Measurements from ENCODE around the gene MYO16.
"Not testable (repeated sequence)": the region's sequence is repeated elsewhere in the genome, so short reads cannot be mapped to it uniquely, and the experiment has no call there.

Gene MYO16

DNA sequence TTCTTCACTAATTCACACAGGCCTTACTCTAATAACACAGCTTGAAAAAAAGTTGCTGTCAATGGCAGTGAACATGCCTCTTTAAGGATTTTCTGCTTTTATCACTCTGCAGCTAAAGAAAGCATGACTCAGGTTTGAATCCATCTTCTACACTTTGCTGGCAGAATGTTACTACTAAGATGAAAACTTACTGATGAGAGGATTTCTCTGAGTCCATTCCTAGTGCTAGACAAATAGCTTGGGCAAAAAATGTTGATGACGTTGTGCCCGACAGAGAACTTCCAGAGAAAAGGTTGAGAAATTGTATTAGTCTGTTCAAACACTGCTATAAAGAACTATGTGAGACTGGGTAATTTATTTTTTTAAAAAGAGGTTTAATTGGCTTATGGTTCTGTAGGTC, 585.0 kb downstream of the MYO16 start:
- DNase-seq (ENCODE audit: low read depth): no peak
- H3K4me3 ChIP-seq (ENCODE audit: low read length): no peak overlapping the region
- TF ChIP-seq, protein P1, sequence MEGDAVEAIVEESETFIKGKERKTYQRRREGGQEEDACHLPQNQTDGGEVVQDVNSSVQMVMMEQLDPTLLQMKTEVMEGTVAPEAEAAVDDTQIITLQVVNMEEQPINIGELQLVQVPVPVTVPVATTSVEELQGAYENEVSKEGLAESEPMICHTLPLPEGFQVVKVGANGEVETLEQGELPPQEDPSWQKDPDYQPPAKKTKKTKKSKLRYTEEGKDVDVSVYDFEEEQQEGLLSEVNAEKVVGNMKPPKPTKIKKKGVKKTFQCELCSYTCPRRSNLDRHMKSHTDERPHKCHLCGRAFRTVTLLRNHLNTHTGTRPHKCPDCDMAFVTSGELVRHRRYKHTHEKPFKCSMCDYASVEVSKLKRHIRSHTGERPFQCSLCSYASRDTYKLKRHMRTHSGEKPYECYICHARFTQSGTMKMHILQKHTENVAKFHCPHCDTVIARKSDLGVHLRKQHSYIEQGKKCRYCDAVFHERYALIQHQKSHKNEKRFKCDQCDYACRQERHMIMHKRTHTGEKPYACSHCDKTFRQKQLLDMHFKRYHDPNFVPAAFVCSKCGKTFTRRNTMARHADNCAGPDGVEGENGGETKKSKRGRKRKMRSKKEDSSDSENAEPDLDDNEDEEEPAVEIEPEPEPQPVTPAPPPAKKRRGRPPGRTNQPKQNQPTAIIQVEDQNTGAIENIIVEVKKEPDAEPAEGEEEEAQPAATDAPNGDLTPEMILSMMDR (conservative IDR thresholded peaks at IDR 0.05; ENCODE audit: low read depth, low read length): no peak

DNA sequence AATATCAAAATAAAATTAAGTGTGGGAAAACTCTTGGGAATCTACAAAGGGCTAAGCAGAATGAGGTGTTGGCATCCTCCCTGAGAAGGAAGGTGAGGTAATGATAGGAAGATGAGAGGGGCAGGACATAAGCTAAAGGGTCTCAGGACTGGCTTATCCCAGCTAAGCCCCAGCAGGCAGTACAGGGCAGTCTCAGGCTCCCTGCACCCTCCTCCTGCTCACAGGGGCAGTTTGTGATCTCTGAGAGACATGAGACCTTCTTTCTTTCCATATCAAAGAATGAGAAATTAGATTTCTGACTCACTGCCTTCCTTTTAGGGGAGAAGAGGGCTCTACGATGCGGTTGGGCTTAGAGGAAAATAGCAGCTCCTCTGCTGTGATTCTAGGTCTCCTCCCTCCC, 586.0 kb downstream of the MYO16 start:
- TF ChIP-seq, protein P1 (conservative IDR thresholded peaks at IDR 0.05; ENCODE audit: low read depth, low read length): no peak
- DNase-seq (ENCODE audit: low read depth): no peak

DNA sequence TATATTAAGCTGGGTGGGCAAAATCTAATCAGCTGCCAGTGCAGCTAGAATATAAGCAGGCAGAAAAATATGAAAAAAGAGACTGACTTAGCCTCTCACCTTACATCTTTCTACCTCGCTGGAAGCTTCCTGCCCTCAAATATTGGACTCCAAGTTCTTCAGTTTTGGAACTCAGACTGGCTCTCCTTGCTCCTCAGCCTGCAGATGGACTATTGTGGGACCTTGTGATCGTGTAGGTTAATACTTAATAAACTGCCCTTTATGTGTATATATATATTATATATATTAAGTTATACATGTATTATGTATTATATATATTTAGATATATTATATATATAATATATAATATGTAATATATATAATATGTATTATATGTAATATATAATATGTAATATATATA, 588.1 kb downstream of the MYO16 start:
- DNase-seq (ENCODE audit: low read depth); H3K4me3 ChIP-seq (ENCODE audit: low read length): not testable (repeated sequence)

More for the DNA sequence above, 586.0 kb downstream of the MYO16 start:
- no peak overlapping the region for H3K4me3 ChIP-seq (ENCODE audit: low read length)

DNA sequence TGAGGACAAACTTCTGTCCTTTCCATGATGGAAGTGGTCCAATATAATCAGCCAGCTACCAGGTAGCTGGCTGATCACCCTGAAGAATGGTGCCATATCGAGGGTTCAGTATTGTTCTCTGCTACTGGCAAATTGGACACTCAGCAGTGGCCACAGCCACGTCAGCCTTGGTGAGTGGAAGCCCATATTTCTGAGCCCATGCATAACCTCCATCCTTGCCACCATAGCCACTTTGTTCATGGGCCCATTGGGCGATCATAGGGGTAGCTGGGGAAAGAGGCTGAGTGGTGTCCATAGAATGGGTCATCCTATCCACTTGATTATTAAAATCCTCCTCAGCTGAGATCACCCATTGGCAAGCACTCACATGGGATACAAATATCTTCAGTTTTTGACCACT, 591.2 kb downstream of the MYO16 start:
- TF ChIP-seq, protein P1 (conservative IDR thresholded peaks at IDR 0.05; ENCODE audit: low read depth, low read length): no peak
- H3K4me3 ChIP-seq (ENCODE audit: low read length): no peak overlapping the region
- no peak for DNase-seq (ENCODE audit: low read depth)

DNA sequence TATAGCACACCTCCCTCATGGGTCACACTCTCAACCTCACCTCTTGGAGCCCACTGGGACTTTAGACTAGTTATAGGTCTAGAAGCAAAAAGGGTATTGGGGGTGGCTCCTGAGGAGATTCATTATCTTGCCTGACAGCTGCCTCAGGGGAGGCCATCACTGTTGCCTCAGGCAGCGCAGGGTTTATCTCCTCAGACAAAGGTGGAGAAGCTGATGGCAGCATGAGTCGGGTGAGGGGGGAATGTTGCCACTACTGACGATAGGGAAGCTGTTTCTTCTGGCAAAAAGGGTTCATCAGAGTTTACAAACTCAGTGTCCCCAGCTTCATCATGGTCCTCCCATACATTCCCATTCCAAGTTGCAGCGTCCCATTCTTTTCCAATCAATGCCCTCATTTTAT, 594.6 kb downstream of the MYO16 start:
- TF ChIP-seq, protein P1 (conservative IDR thresholded peaks at IDR 0.05; ENCODE audit: low read depth, low read length): no peak
- DNase-seq (ENCODE audit: low read depth): no peak
- H3K4me3 ChIP-seq (ENCODE audit: low read length): no peak overlapping the region

DNA sequence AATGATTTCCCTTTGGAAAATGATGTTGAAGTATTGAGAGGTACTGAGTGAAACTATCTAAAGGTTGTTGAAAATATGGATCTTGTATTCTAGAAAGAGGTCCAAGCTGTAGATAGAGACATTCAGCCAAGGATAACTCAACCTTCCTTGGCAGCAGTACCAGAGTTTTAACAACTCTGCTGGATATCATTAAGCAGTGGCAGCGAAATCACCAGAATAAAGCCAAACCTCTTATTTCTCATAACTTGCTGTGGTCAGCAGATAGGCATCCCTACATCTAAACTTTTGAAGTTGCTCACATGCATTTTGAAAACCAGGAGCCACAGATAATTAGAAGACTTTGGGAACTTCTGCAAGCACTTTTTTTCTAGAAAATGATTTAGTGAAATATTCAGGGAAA, 597.2 kb downstream of the MYO16 start:
- DNase-seq (ENCODE audit: low read depth): no peak
- TF ChIP-seq, protein P1 (conservative IDR thresholded peaks at IDR 0.05; ENCODE audit: low read depth, low read length): no peak
- H3K4me3 ChIP-seq (ENCODE audit: low read length): no peak overlapping the region

DNA sequence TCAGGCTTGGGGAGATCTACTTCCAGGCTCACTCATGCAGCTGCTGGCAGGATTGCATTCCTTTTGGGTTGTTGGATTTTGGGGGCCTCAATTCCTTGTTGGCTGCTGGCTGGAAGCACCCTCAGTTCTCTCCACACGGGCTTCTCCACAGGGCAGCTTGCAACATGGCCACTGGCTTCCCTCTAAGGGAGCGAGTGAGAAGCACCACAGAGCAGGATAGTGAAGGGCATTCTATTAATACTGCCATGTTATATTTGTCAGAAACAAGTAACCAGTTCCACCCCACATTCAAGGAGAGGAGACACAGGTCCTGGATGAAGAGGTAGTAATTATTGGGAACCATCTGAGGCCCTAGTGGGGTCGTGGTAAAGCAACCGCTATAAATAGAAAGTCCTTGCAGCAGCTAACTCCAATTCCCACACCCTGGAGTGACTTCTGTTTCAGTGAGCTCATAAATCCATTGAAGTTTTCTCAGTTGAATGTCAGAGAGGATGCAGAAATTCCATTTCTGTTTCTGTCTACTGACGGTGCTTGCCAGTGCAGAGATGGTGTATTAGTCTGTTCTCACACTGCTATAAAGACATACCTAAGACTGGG, 598.0 kb downstream of the MYO16 start:
- DNase-seq (ENCODE audit: low read depth): no peak
- no peak overlapping the region for H3K4me3 ChIP-seq (ENCODE audit: low read length)
- TF ChIP-seq, protein P1 (conservative IDR thresholded peaks at IDR 0.05; ENCODE audit: low read depth, low read length): no peak

DNA sequence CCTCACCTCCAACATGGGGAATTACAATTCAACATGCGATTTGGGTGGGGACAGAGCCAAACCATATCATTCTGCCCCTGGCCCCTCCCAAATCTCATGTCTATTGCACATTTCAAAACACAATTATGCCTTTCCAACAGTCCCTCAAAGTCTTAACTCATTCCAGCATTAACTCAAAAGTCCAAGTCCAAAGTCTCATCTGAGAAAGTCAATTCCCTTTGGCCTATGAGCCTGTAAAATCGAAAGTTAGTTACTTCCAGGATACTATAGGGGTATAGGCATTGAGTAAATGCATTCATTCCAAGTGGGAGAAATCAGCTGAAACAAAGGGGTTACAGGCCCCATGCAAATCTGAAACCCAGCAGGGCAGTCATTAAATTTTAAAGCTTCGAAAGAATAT, 598.8 kb downstream of the MYO16 start:
- no peak overlapping the region for H3K4me3 ChIP-seq (ENCODE audit: low read length)
- no peak for DNase-seq (ENCODE audit: low read depth)
- TF ChIP-seq, protein P1 (conservative IDR thresholded peaks at IDR 0.05; ENCODE audit: low read depth, low read length): no peak
